T-helper 2 cell treated with Interferon-gamma antibody and Interleukin-4, amounts not matched to agents 100 ng/mL and 5 ng/mL, for 36 hours (primary cell): ENCODE results near the gene NKAIN1. TPM values are rescaled to one million over a fixed set of nuclear protein-coding genes. Genes with fewer than 3 reads are reported as not detected.

Experiments
- intact Hi-C: fragments of 100-400 bp; cut with micrococcal nuclease; formaldehyde crosslinking; loops from one replicate; pipeline ENCODE4 v1.15.1; 2023
- total RNA-seq: library from RNA; stranded (reverse); gene quantifications from 2 replicates; pipeline ENCODE4 v1.2.3, GENCODE V29; 2022

NKAIN1 gene
- total RNA-seq, 1 donor from 2014 or later: not detected

- intact Hi-C loops: no loop called here
Measured at GRCh38 chr1:31234123-31234708, 5.5 kb downstream of the NKAIN1 start.

- intact Hi-C loops: no loop called here
Measured at GRCh38 chr1:31232689-31233088, 7.0 kb downstream of the NKAIN1 start.

- intact Hi-C loops: no loop called here
Measured at GRCh38 chr1:31231802-31232201, 7.9 kb downstream of the NKAIN1 start.

- intact Hi-C loops: no loop called here
Measured at GRCh38 chr1:31230378-31230777, 9.3 kb downstream of the NKAIN1 start.

- intact Hi-C loops: no loop called here
Measured at GRCh38 chr1:31228986-31229385, 10.7 kb downstream of the NKAIN1 start.

- intact Hi-C loops: no loop called here
Measured at GRCh38 chr1:31227891-31228568, 11.7 kb downstream of the NKAIN1 start.

GRCh38 chr1:31224068-31224467, 15.6 kb downstream of the NKAIN1 start:
- intact Hi-C loops: no loop called here

GRCh38 chr1:31222176-31222575, 17.5 kb downstream of the NKAIN1 start:
- intact Hi-C loops: no loop called here

GRCh38 chr1:31221072-31221471, 18.6 kb downstream of the NKAIN1 start:
- intact Hi-C loops: no loop called here

GRCh38 chr1:31219489-31219888, 20.2 kb downstream of the NKAIN1 start:
- intact Hi-C loops: no loop called here

GRCh38 chr1:31218705-31219104, 21.0 kb downstream of the NKAIN1 start:
- intact Hi-C loops: no loop called here

- intact Hi-C loops: no loop called here
Measured at GRCh38 chr1:31216016-31216415, 23.7 kb downstream of the NKAIN1 start.

- intact Hi-C loops: no loop called here
Measured at GRCh38 chr1:31215065-31215570, 24.6 kb downstream of the NKAIN1 start.

- intact Hi-C loops: no loop called here
Measured at GRCh38 chr1:31214316-31215064, 25.2 kb downstream of the NKAIN1 start.

GRCh38 chr1:31208361-31208945, 31.2 kb downstream of the NKAIN1 start:
- intact Hi-C loops: no loop called here

- intact Hi-C loops: no loop called here
Measured at GRCh38 chr1:31207569-31207968, 32.1 kb downstream of the NKAIN1 start.

- intact Hi-C loops: no loop called here
Measured at GRCh38 chr1:31207046-31207445, 32.6 kb downstream of the NKAIN1 start.

- intact Hi-C loops: no loop called here
Measured at GRCh38 chr1:31203215-31203614, 36.5 kb downstream of the NKAIN1 start.

GRCh38 chr1:31201931-31202360, 37.7 kb downstream of the NKAIN1 start:
- intact Hi-C loops: no loop called here

GRCh38 chr1:31199949-31200348, 39.7 kb downstream of the NKAIN1 start:
- intact Hi-C loops: no loop called here

- intact Hi-C loops: no loop called here
Measured at GRCh38 chr1:31199236-31199790, 40.4 kb downstream of the NKAIN1 start.

- intact Hi-C loops: no loop called here
Measured at GRCh38 chr1:31198600-31198999, 41.1 kb downstream of the NKAIN1 start.
